Liver (tissue), 9 donors: Measurements from ENCODE around the gene PIMREG. TPM values are rescaled to one million over a fixed set of nuclear protein-coding genes. Genes with fewer than 3 reads are reported as not detected.

Source experiments
- DNase-seq: peaks from one replicate; pipeline ENCODE4 v3.0.0-alpha.2; 2017; ENCODE audit warnings: low spot score
- H3K27ac ChIP-seq, 2 donors: one replicate each; pipeline ENCODE4 v1.7.0; 2013; ENCODE audit warnings: inconsistent platforms in 2 of 2, low read length in 2 of 2, control low read depth in 1 of 2, low read depth in 1 of 2, mild to moderate bottlenecking in 1 of 2
- H3K27me3 ChIP-seq, 4 donors: one replicate each; pipeline versions ENCODE4 v1.6.1 to v1.7.0; 2013; ENCODE audit warnings: low read length in 3 of 4, inconsistent platforms in 1 of 4, mild to moderate bottlenecking in 1 of 4, moderate library complexity in 1 of 4; ENCODE audit not compliant: control insufficient read depth in 4 of 4, insufficient read depth in 4 of 4
- H3K36me3 ChIP-seq, 4 donors: one replicate each; pipeline versions ENCODE4 v1.6.1 to v1.7.0; 2013; ENCODE audit warnings: low read length in 3 of 4, mild to moderate bottlenecking in 3 of 4, low read depth in 1 of 4, moderate library complexity in 1 of 4; ENCODE audit not compliant: control insufficient read depth in 4 of 4, insufficient read depth in 3 of 4
- H3K4me1 ChIP-seq, 4 donors: one replicate each; pipeline versions ENCODE4 v1.6.1 to v1.7.0; 2013; ENCODE audit warnings: low read length in 3 of 4, mild to moderate bottlenecking in 3 of 4, moderate library complexity in 1 of 4; ENCODE audit not compliant: control insufficient read depth in 4 of 4, insufficient read depth in 4 of 4
- H3K4me3 ChIP-seq, 3 donors: one replicate each; pipeline versions ENCODE4 v1.6.1 to v1.7.0; 2013; ENCODE audit warnings: low read length in 3 of 3, control low read depth in 1 of 3, low read depth in 1 of 3, mild to moderate bottlenecking in 1 of 3
- H3K9ac ChIP-seq, 2 donors: one replicate each; pipeline ENCODE4 v1.7.0; 2013; ENCODE audit warnings: low read length in 2 of 2, mild to moderate bottlenecking in 2 of 2, moderate library complexity in 2 of 2, control low read depth in 1 of 2, low read depth in 1 of 2
- H3K9me3 ChIP-seq, 4 donors: one replicate each; pipeline versions ENCODE4 v1.6.1 to v1.7.0; 2013; ENCODE audit warnings: low read length in 3 of 4; ENCODE audit not compliant: control insufficient read depth in 4 of 4
- FOXA1 ChIP-seq: IDR thresholded peaks from 2 replicates; pipeline ENCODE4 v1.6.1; 2016; ENCODE audit warnings: antibody characterized with exemption
- GABPA ChIP-seq, 2 donors: IDR thresholded peaks in 1 of 2; conservative IDR thresholded peaks in 1 of 2; 2 replicates each; pipeline ENCODE4 v1.6.1; 2016; ENCODE audit warnings: antibody characterized with exemption in 2 of 2, mild to moderate bottlenecking in 1 of 2, moderate library complexity in 1 of 2
- HNF4A ChIP-seq, 2 donors: conservative IDR thresholded peaks; 2 replicates each; pipeline ENCODE4 v1.6.1; 2016; ENCODE audit warnings: antibody characterized with exemption in 2 of 2, mild to moderate bottlenecking in 2 of 2
- HNF4G ChIP-seq: IDR thresholded peaks from 2 replicates; pipeline ENCODE4 v1.6.1; 2016; ENCODE audit warnings: antibody characterized with exemption
- JUND ChIP-seq, 2 donors: IDR thresholded peaks; 2 replicates each; pipeline ENCODE4 v1.6.1; 2016; ENCODE audit warnings: antibody characterized with exemption in 2 of 2
- RAD21 ChIP-seq, 2 donors: IDR thresholded peaks; 2 replicates each; pipeline ENCODE4 v1.6.1; 2016; ENCODE audit warnings: antibody characterized with exemption in 2 of 2, mild to moderate bottlenecking in 2 of 2
- RXRA ChIP-seq, 2 donors: IDR thresholded peaks; 2 replicates each; pipeline ENCODE4 v1.6.1; 2017 to 2018; ENCODE audit warnings: antibody characterized with exemption in 2 of 2, mild to moderate bottlenecking in 1 of 2
- SP1 ChIP-seq: IDR thresholded peaks from 2 replicates; pipeline ENCODE4 v1.6.1; 2018; ENCODE audit warnings: antibody characterized with exemption, mild to moderate bottlenecking
- TAF1 ChIP-seq: conservative IDR thresholded peaks from 2 replicates; pipeline ENCODE4 v1.6.1; 2016; ENCODE audit warnings: antibody characterized with exemption, mild to moderate bottlenecking
- YY1 ChIP-seq: IDR thresholded peaks from 2 replicates; pipeline ENCODE4 v1.6.1; 2016; ENCODE audit warnings: antibody characterized with exemption, mild to moderate bottlenecking
- WGBS: extraction: QIAGEN DNeasy Blood & Tissue Kit; methylation state at CpG from one replicate; pipeline ENCODE4 v1.1.7; 2013; 5-methylcytosine and 5-hydroxymethylcytosine counted together
- polyA plus RNA-seq, 2 donors: library from polyadenylated mRNA; stranded (reverse) in 1 of 2; unstranded in 1 of 2; fragments of 200-250 nt in 1 of 2; fragments of >200 nt in 1 of 2; fragmentation: Nextera tagmentation in 1 of 2; extraction: Ambion mirVana in 1 of 2; gene quantifications; one replicate each; pipeline versions ENCODE4 v1.2.1 to v1.2.3, GENCODE V29; 2013 to 2015
- total RNA-seq, 2 donors: library from RNA; depleted of rRNA; stranded (reverse); fragments of >200 nt; gene quantifications; one replicate each; pipeline ENCODE4 v1.2.3, GENCODE V29; 2014
- TF ChIP-seq, protein P1 (sequence below): fragments of 150-350 bp; IDR thresholded peaks from 2 replicates; pipeline ENCODE4 v1.5.1; 2017; ENCODE audit warnings: improper control_type of control experiment, low read depth, low read length; ENCODE audit not compliant: missing input control
- TF ChIP-seq, protein P2 (sequence below): IDR thresholded peaks from 2 replicates; pipeline ENCODE4 v1.6.1; 2016; ENCODE audit warnings: antibody characterized with exemption
- TF ChIP-seq, protein P3 (sequence below): IDR thresholded peaks from 2 replicates; pipeline ENCODE4 v1.6.1; 2016; ENCODE audit warnings: antibody characterized with exemption
- TF ChIP-seq, protein P4 (sequence below): IDR thresholded peaks from 2 replicates; pipeline ENCODE4 v1.6.1; 2016; ENCODE audit warnings: antibody characterized with exemption, mild to moderate bottlenecking
- donor health status: healthy.
- donor health status: healthy.
- donor health status: healthy.
- donor health status: healthy.
- donor health status: healthy.

The PIMREG gene
- total and polyA plus RNA-seq, 4 donors, result 0.10 to 5.2 (median 0.75) TPM; not detected in 1

GRCh38 chr17:6464446-6465041 is 20.3 kb downstream of the PIMREG start:
- H3K9me3 ChIP-seq, result no peaks in the 10 kb centered on the region
- no peak for DNase-seq
- no peak overlapping the region for H3K4me3 ChIP-seq
- H3K9ac ChIP-seq, result no peak overlapping the region
- TF ChIP-seq RAD21 (IDR thresholded peaks at IDR 0.05) (no peak), TAF1 (no peak)
- 94% methylated on average over 14 of the region's 14 CpGs for WGBS
- no peaks in the 10 kb centered on the region for H3K36me3 ChIP-seq
- H3K4me1 ChIP-seq, result no peaks in the 10 kb centered on the region
- H3K27ac ChIP-seq, result no peak overlapping the region
- no peaks in the 10 kb centered on the region for H3K27me3 ChIP-seq

- no peaks in the 10 kb centered on the region for H3K9me3 ChIP-seq
- no peak for DNase-seq
- no peak overlapping the region for H3K27ac ChIP-seq
- no peak overlapping the region for H3K4me3 ChIP-seq
- H3K4me1 ChIP-seq, result no peaks in the 10 kb centered on the region
- H3K27me3 ChIP-seq, result no peaks in the 10 kb centered on the region
- no peaks in the 10 kb centered on the region for H3K36me3 ChIP-seq
- H3K9ac ChIP-seq, result no peak overlapping the region
- 87% methylated on average over 19 of the region's 19 CpGs for whole genome bisulfite sequencing
- TF ChIP-seq, protein P1, sequence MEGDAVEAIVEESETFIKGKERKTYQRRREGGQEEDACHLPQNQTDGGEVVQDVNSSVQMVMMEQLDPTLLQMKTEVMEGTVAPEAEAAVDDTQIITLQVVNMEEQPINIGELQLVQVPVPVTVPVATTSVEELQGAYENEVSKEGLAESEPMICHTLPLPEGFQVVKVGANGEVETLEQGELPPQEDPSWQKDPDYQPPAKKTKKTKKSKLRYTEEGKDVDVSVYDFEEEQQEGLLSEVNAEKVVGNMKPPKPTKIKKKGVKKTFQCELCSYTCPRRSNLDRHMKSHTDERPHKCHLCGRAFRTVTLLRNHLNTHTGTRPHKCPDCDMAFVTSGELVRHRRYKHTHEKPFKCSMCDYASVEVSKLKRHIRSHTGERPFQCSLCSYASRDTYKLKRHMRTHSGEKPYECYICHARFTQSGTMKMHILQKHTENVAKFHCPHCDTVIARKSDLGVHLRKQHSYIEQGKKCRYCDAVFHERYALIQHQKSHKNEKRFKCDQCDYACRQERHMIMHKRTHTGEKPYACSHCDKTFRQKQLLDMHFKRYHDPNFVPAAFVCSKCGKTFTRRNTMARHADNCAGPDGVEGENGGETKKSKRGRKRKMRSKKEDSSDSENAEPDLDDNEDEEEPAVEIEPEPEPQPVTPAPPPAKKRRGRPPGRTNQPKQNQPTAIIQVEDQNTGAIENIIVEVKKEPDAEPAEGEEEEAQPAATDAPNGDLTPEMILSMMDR, result no peak
- TF ChIP-seq, protein P2, sequence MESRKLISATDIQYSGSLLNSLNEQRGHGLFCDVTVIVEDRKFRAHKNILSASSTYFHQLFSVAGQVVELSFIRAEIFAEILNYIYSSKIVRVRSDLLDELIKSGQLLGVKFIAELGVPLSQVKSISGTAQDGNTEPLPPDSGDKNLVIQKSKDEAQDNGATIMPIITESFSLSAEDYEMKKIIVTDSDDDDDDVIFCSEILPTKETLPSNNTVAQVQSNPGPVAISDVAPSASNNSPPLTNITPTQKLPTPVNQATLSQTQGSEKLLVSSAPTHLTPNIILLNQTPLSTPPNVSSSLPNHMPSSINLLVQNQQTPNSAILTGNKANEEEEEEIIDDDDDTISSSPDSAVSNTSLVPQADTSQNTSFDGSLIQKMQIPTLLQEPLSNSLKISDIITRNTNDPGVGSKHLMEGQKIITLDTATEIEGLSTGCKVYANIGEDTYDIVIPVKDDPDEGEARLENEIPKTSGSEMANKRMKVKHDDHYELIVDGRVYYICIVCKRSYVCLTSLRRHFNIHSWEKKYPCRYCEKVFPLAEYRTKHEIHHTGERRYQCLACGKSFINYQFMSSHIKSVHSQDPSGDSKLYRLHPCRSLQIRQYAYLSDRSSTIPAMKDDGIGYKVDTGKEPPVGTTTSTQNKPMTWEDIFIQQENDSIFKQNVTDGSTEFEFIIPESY, result no peak
- TF ChIP-seq JUND (IDR thresholded peaks at IDR 0.05) (no peak), RAD21 (IDR thresholded peaks at IDR 0.05) (no peak), HNF4G (no peak), GABPA (IDR thresholded peaks at IDR 0.05 in 1 of 2, conservative IDR thresholded peaks at IDR 0.05 in 1 of 2) (no peak), RXRA (IDR thresholded peaks at IDR 0.05) (no peak), FOXA1 (no peak), HNF4A (conservative IDR thresholded peaks at IDR 0.05) (no peak), SP1 (no peak), YY1 (no peak)
- TF ChIP-seq, protein P3, sequence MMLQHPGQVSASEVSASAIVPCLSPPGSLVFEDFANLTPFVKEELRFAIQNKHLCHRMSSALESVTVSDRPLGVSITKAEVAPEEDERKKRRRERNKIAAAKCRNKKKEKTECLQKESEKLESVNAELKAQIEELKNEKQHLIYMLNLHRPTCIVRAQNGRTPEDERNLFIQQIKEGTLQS, result no peak
- TF ChIP-seq, protein P4, sequence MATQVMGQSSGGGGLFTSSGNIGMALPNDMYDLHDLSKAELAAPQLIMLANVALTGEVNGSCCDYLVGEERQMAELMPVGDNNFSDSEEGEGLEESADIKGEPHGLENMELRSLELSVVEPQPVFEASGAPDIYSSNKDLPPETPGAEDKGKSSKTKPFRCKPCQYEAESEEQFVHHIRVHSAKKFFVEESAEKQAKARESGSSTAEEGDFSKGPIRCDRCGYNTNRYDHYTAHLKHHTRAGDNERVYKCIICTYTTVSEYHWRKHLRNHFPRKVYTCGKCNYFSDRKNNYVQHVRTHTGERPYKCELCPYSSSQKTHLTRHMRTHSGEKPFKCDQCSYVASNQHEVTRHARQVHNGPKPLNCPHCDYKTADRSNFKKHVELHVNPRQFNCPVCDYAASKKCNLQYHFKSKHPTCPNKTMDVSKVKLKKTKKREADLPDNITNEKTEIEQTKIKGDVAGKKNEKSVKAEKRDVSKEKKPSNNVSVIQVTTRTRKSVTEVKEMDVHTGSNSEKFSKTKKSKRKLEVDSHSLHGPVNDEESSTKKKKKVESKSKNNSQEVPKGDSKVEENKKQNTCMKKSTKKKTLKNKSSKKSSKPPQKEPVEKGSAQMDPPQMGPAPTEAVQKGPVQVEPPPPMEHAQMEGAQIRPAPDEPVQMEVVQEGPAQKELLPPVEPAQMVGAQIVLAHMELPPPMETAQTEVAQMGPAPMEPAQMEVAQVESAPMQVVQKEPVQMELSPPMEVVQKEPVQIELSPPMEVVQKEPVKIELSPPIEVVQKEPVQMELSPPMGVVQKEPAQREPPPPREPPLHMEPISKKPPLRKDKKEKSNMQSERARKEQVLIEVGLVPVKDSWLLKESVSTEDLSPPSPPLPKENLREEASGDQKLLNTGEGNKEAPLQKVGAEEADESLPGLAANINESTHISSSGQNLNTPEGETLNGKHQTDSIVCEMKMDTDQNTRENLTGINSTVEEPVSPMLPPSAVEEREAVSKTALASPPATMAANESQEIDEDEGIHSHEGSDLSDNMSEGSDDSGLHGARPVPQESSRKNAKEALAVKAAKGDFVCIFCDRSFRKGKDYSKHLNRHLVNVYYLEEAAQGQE, result no peak
Observed at GRCh38 chr17:6465206-6466003, 21.1 kb downstream of the PIMREG start.
